CD14-positive monocyte (primary cell): ENCODE results near the gene ZCCHC8. TPM values are rescaled to one million over a fixed set of nuclear protein-coding genes. Genes with fewer than 3 reads are reported as not detected.
A peak's percentile ranks its signal among the peaks of the same experiment; 100 is the strongest.
"Not testable (repeated sequence)": the region's sequence is repeated elsewhere in the genome, so short reads cannot be mapped to it uniquely, and the experiment has no call there.

ENCODE experiments used
- DNase-seq, 3 donors: peaks; one replicate each; pipeline ENCODE4 v3.0.0-alpha.2; 2011 to 2022
- H2AFZ ChIP-seq: 2 replicates; pipeline ENCODE4 v1.6.0; 2012; ENCODE audit warnings: mild to moderate bottlenecking, low read depth, low read length, inconsistent platforms; ENCODE audit not compliant: insufficient read depth, poor library complexity, severe bottlenecking
- H3K27ac ChIP-seq, 2 donors: 1 replicate in 1 of 2; 2 replicates in 1 of 2; pipeline ENCODE4 v1.5.1; 2012 to 2013; ENCODE audit warnings: low read length in 2 of 2, control low read depth in 1 of 2, inconsistent platforms in 1 of 2, low read depth in 1 of 2, mild to moderate bottlenecking in 1 of 2
- H3K27me3 ChIP-seq, 2 donors: one replicate each; pipeline versions ENCODE4 v1.6.0 to v1.6.1; 2011 to 2013; ENCODE audit warnings: low read length in 2 of 2; ENCODE audit not compliant: control insufficient read depth in 2 of 2, insufficient read depth in 2 of 2
- H3K36me3 ChIP-seq, 2 donors: replicated peaks in 1 of 2; 1 replicate in 1 of 2; 2 replicates in 1 of 2; pipeline versions ENCODE4 v1.5.1 to v1.6.1; 2012 to 2013; ENCODE audit warnings: low read length in 2 of 2, control low read depth in 1 of 2, inconsistent platforms in 1 of 2, mild to moderate bottlenecking in 1 of 2; ENCODE audit not compliant: insufficient read depth in 2 of 2, control insufficient read depth in 1 of 2
- H3K4me1 ChIP-seq, 2 donors: 1 replicate in 1 of 2; 2 replicates in 1 of 2; pipeline versions ENCODE4 v1.5.1 to v1.6.1; 2012 to 2013; ENCODE audit warnings: low read length in 2 of 2, control low read depth in 1 of 2, inconsistent platforms in 1 of 2, mild to moderate bottlenecking in 1 of 2, moderate library complexity in 1 of 2; ENCODE audit not compliant: insufficient read depth in 2 of 2, control insufficient read depth in 1 of 2
- H3K4me2 ChIP-seq: replicated peaks from 2 replicates; pipeline ENCODE3; 2012; ENCODE audit warnings: low read length, moderate library complexity, mild to moderate bottlenecking; ENCODE audit not compliant: poor library complexity, severe bottlenecking; ENCODE audit errors: extremely low read depth
- H3K4me3 ChIP-seq, 3 experiments: fragments of 200-600 bp in 1 of 3; sonication (generic) in 1 of 3; replicated peaks in 1 of 3; 1 replicate in 2 of 3; 2 replicates in 1 of 3; pipeline ENCODE4 v1.5.1; 2011 to 2013; ENCODE audit warnings: low read length in 3 of 3, mild to moderate bottlenecking in 3 of 3, control low read depth in 2 of 3, low read depth in 2 of 3, inconsistent platforms in 1 of 3, moderate library complexity in 1 of 3
- H3K79me2 ChIP-seq: 2 replicates; pipeline ENCODE4 v1.6.0; 2012; ENCODE audit warnings: mild to moderate bottlenecking, control low read depth, inconsistent platforms, low read length, moderate library complexity; ENCODE audit not compliant: insufficient read depth
- H3K9ac ChIP-seq: 2 replicates; pipeline ENCODE4 v1.6.0; 2017; ENCODE audit warnings: low read length, mild to moderate bottlenecking; ENCODE audit not compliant: insufficient read depth, poor library complexity, severe bottlenecking
- H3K9me3 ChIP-seq, 2 donors: replicated peaks in 1 of 2; 1 replicate in 1 of 2; 2 replicates in 1 of 2; pipeline versions ENCODE4 v1.5.1 to v1.6.1; 2012 to 2013; ENCODE audit warnings: low read length in 2 of 2, control low read depth in 1 of 2; ENCODE audit not compliant: control insufficient read depth in 1 of 2, insufficient read depth in 1 of 2
- H4K20me1 ChIP-seq: 2 replicates; pipeline ENCODE4 v1.6.0; 2012; ENCODE audit warnings: mild to moderate bottlenecking, low read length, control low read depth, moderate library complexity; ENCODE audit not compliant: insufficient read depth
- H3K27ac Mint-ChIP-seq, 7 donors: one replicate each; pipeline ENCODE4 v1.8.0; 2020; ENCODE audit warnings: mild to moderate bottlenecking in 7 of 7, mixed read lengths in 7 of 7, moderate library complexity in 6 of 7, inconsistent platforms in 2 of 7
- H3K27me3 Mint-ChIP-seq, 3 donors: one replicate each; pipeline ENCODE4 v1.8.0; 2021 to 2022; ENCODE audit warnings: low read depth in 3 of 3, mild to moderate bottlenecking in 3 of 3, mixed read lengths in 3 of 3, moderate library complexity in 3 of 3, inconsistent platforms in 1 of 3
- H3K36me3 Mint-ChIP-seq, 2 donors: one replicate each; pipeline ENCODE4 v1.8.0; 2020; ENCODE audit warnings: mixed read lengths in 2 of 2, inconsistent platforms in 1 of 2, mild to moderate bottlenecking in 1 of 2
- H3K4me1 Mint-ChIP-seq: one replicate; pipeline ENCODE4 v1.8.0; 2020; ENCODE audit warnings: mild to moderate bottlenecking, mixed read lengths
- H3K4me3 Mint-ChIP-seq, 2 donors: one replicate each; pipeline ENCODE4 v1.8.0; 2020; ENCODE audit warnings: mild to moderate bottlenecking in 2 of 2, mixed read lengths in 2 of 2, moderate library complexity in 1 of 2
- H3K9me3 Mint-ChIP-seq, 7 donors: one replicate each; pipeline ENCODE4 v1.8.0; 2020 to 2022; ENCODE audit warnings: mixed read lengths in 7 of 7, mild to moderate bottlenecking in 6 of 7, moderate library complexity in 6 of 7, inconsistent platforms in 2 of 7
- CTCF ChIP-seq: fragments of 200-600 bp; IDR thresholded peaks from one replicate; pipeline ENCODE4 v1.8.0; 2022; ENCODE audit warnings: antibody characterized with exemption, mild to moderate bottlenecking
- WGBS: methylation state at CpG from one replicate; pipeline ENCODE4 v1.1.5; 2013; ENCODE audit warnings: missing lambda C conversion rate; ENCODE audit not compliant: insufficient coverage; 5-methylcytosine and 5-hydroxymethylcytosine counted together
- intact Hi-C, 2 donors: fragments of 100-400 bp; cut with micrococcal nuclease; formaldehyde crosslinking; loops; one replicate each; pipeline versions ENCODE4 v1.15.0 to v1.15.1; 2023
- polyA plus RNA-seq, 3 donors: library from polyadenylated mRNA; depleted of rRNA in 1 of 3; unstranded in 2 of 3; stranded (reverse) in 1 of 3; fragments of 300-500 nt in 2 of 3; fragments of >200 nt in 1 of 3; fragmentation: Illumina TruSeq in 2 of 3; gene quantifications; 1 replicate in 2 of 3; 2 replicates in 1 of 3; pipeline ENCODE4 v1.2.3, GENCODE V29; 2012 to 2021

The ZCCHC8 gene
- polyA plus RNA-seq, 3 donors: 2.5 to 25.4 (median 5.4) TPM

- H3K27me3 Mint-ChIP-seq, H3K27ac ChIP-seq, H3K4me3 ChIP-seq, H3K9me3 Mint-ChIP-seq, H3K4me3 Mint-ChIP-seq, H2AFZ ChIP-seq, H3K4me1 Mint-ChIP-seq, H3K9ac ChIP-seq, H3K27me3 ChIP-seq, DNase-seq, H3K4me2 ChIP-seq, H3K79me2 ChIP-seq, H3K9me3 ChIP-seq, H3K4me1 ChIP-seq: not testable (repeated sequence)
- 94% methylated on average over 3 of the region's 6 CpGs for WGBS
- intact Hi-C loops: loop anchor here in 1 of 2 donors (5.0 kb wide), 1 partner anchor 73 kb away; no protein-coding TSS in a partner anchor
- H4K20me1 ChIP-seq: peaks cover 10% of the 10 kb centered on the region
- Mint-ChIP-seq H3K36me3 (peaks cover 17 to 20% of the 10 kb centered on the region in 2 donors), H3K27ac (peak overlapping the region in 1 of 7 donors; percentile 9)
- peaks cover 18 to 25% of the 10 kb centered on the region in 2 donors for H3K36me3 ChIP-seq
These were observed 30.9 kb downstream of the ZCCHC8 start for GRCh38 chr12:122469856-122470255.

GRCh38 chr12:122467983-122468382 lies 32.7 kb downstream of the ZCCHC8 start:
- no peak overlapping the region for H3K4me2 ChIP-seq
- no peak overlapping the region for H3K4me3 ChIP-seq
- no peaks in the 10 kb centered on the region for H3K9me3 ChIP-seq
- H3K27me3 ChIP-seq: no peaks in the 10 kb centered on the region
- intact Hi-C loops: no loop called here
- H3K4me1 Mint-ChIP-seq: peaks cover 11% of the 10 kb centered on the region
- H3K36me3 Mint-ChIP-seq: peaks cover under 1 to 2% of the 10 kb centered on the region in 2 donors
- H3K27me3 Mint-ChIP-seq: peaks cover 0 to 3% (median 0%) of the 10 kb centered on the region in 3 donors
- DNase-seq: no peak
- no peak for TF ChIP-seq CTCF
- H3K9me3 Mint-ChIP-seq: peaks cover 0 to 1% (median 0%) of the 10 kb centered on the region in 7 donors
- no peaks in the 10 kb centered on the region for H3K79me2 ChIP-seq
- WGBS: 90% methylated on average over 2 of the region's 4 CpGs
- no peak overlapping the region for H2AFZ ChIP-seq
- no peak overlapping the region for H3K27ac Mint-ChIP-seq
- H3K27ac ChIP-seq: no peak overlapping the region
- H3K36me3 ChIP-seq: peaks cover 2 to 7% of the 10 kb centered on the region in 2 donors
- H3K4me1 ChIP-seq: peaks cover 5 to 8% of the 10 kb centered on the region in 2 donors
- H3K4me3 Mint-ChIP-seq: no peak overlapping the region
- H4K20me1 ChIP-seq: no peaks in the 10 kb centered on the region
- H3K9ac ChIP-seq: no peak overlapping the region

GRCh38 chr12:122464317-122465042 lies 36.3 kb downstream of the ZCCHC8 start:
- not testable (repeated sequence) for H3K4me3 ChIP-seq, H3K27me3 ChIP-seq, H3K27me3 Mint-ChIP-seq, H2AFZ ChIP-seq, H3K4me1 ChIP-seq, H3K36me3 ChIP-seq, H3K9me3 Mint-ChIP-seq, H3K36me3 Mint-ChIP-seq, H3K79me2 ChIP-seq, H3K9me3 ChIP-seq, H3K9ac ChIP-seq, H4K20me1 ChIP-seq, H3K4me1 Mint-ChIP-seq
- intact Hi-C loops: loop anchor here in 1 of 2 donors (5.0 kb wide), 1 partner anchor 42 kb away; the partner anchor contains the start of gene CLIP1
- WGBS: no CpG with 5 or more reads among the region's 17 CpGs
- H3K4me2 ChIP-seq: peak overlapping the region; percentile 28
- peak overlapping the region; percentile 24 to 25 for H3K27ac ChIP-seq
- Mint-ChIP-seq H3K4me3 (peak overlapping the region; percentile 42 to 62), H3K27ac (peak overlapping the region; percentile 77 to 92 (median 87))
- DNase-seq: peak; percentile 76 to 89 (median 80)
